HG03565 (cell line): ENCODE results near the gene HBM.
"Not testable (repeated sequence)": the region's sequence is repeated elsewhere in the genome, so short reads cannot be mapped to it uniquely, and the experiment has no call there.

Source experiments
- ATAC-seq: cut with Tn5 transposase; IDR thresholded peaks from one replicate; pipeline ENCODE4 v1.9.1; 2021; ENCODE audit warnings: mild to moderate bottlenecking, moderate library complexity; ENCODE audit not compliant: unreplicated experiment

The HBM gene

DNA sequence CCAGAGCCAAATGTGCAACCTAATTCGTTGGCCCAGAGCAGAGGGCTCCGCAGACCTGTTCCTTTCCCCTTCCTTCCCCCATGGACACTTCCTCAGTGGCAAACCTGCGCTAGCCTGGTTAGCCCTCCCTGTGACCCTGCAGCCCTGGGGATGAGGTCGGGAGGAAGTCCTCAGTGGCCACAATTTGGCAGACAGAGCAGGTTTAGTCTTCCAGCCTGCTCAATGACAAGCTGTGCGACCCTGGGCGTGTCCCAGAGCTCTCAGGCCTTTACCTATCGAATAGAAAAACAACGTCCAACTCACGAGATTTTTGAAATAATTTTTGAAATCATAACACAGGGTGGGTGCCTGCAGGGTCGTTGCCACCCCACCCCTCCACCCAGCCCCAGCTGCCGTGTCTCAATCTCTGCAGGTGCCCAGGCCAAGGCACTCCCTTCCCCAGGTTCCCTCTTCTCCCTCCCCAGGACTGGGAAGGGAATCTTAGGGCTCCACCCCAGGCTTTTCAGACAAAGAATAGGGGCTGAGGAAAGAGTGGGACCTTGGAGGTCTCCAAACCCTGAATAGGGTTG is 1.4 kb downstream of the HBM start:
- no peak for ATAC-seq

- ATAC-seq, result no peak
These were observed 2.6 kb downstream of the HBM start for GRCh38 chr16:168424-168823.

GRCh38 chr16:169014-169413 is 3.2 kb downstream of the HBM start:
- no peak for ATAC-seq

DNA sequence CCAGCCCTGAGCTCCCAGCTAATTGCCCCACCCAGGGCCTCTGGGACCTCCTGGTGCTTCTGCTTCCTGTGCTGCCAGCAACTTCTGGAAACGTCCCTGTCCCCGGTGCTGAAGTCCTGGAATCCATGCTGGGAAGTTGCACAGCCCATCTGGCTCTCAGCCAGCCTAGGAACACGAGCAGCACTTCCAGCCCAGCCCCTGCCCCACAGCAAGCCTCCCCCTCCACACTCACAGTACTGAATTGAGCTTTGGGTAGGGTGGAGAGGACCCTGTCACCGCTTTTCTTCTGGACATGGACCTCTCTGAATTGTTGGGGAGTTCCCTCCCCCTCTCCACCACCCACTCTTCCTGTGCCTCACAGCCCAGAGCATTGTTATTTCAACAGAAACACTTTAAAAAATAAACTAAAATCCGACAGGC is 4.3 kb downstream of the HBM start:
- ATAC-seq, result not testable (repeated sequence)

DNA sequence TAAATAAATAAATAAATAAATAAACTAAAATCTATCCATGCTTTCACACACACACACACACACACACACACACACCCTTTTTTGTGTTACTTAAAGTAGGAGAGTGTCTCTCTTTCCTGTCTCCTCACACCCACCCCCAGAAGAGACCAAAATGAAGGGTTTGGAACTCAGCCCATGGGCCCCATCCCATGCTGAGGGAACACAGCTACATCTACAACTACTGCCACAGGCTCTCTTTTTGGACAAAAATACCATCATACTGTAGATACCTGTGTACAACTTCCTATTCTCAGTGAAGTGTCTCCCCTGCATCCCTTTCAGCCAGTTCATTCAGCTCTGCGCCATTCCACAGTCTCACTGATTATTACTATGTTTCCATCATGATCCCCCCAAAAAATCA is 5.0 kb downstream of the HBM start:
- no peak for ATAC-seq

DNA sequence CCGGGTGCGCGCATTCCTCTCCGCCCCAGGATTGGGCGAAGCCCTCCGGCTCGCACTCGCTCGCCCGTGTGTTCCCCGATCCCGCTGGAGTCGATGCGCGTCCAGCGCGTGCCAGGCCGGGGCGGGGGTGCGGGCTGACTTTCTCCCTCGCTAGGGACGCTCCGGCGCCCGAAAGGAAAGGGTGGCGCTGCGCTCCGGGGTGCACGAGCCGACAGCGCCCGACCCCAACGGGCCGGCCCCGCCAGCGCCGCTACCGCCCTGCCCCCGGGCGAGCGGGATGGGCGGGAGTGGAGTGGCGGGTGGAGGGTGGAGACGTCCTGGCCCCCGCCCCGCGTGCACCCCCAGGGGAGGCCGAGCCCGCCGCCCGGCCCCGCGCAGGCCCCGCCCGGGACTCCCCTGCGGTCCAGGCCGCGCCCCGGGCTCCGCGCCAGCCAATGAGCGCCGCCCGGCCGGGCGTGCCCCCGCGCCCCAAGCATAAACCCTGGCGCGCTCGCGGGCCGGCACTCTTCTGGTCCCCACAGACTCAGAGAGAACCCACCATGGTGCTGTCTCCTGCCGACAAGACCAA is 6.7 kb downstream of the HBM start, which contains the start of gene HBA2:
TSS of gene HBA2 (plus strand) at position 503 of the 568 bp plus-strand sequence. CDS start at position 540, 37 bp downstream.
- not testable (repeated sequence) for ATAC-seq

- ATAC-seq, result not testable (repeated sequence)
These were observed 7.6 kb downstream of the HBM start for GRCh38 chr16:173211-173854.

DNA sequence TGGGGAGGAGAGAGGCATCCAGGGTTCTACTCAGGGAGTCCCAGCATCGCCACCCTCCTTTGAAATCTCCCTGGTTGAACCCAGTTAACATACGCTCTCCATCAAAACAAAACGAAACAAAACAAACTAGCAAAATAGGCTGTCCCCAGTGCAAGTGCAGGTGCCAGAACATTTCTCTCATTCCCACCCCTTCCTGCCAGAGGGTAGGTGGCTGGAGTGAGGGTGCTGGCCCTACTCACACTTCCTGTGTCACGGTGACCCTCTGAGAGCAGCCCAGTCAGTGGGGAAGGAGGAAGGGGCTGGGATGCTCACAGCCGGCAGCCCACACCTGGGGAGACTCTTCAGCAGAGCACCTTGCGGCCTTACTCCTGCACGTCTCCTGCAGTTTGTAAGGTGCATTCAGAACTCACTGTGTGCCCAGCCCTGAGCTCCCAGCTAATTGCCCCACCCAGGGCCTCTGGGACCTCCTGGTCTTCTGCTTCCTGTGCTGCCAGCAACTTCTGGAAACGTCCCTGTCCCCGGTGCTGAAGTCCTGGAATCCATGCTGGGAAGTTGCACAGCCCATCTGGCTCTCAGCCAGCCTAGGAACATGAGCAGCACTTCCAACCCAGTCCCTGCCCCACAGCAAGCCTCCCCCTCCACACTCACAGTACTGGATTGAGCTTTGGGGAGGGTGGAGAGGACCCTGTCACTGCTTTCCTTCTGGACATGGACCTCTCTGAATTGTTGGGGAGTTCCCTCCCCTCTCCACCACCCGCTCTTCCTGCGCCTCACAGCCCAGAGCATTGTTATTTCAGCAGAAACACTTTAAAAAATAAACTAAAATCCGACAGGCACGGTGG is 8.4 kb downstream of the HBM start:
- ATAC-seq, result not testable (repeated sequence)

- no peak for ATAC-seq
These were observed 9.5 kb downstream of the HBM start for GRCh38 chr16:175011-175949.

- not testable (repeated sequence) for ATAC-seq
These were observed 10.2 kb downstream of the HBM start for GRCh38 chr16:176006-176405.

GRCh38 chr16:176477-177382 is 11.0 kb downstream of the HBM start, which contains the start of gene HBA1:
HBA1 (plus strand) TSS chr16:176680; CDS start chr16:176717, 37 bp downstream.
- ATAC-seq, result not testable (repeated sequence)

- no peak for ATAC-seq
These were observed 11.6 kb downstream of the HBM start for GRCh38 chr16:177394-177822.

DNA sequence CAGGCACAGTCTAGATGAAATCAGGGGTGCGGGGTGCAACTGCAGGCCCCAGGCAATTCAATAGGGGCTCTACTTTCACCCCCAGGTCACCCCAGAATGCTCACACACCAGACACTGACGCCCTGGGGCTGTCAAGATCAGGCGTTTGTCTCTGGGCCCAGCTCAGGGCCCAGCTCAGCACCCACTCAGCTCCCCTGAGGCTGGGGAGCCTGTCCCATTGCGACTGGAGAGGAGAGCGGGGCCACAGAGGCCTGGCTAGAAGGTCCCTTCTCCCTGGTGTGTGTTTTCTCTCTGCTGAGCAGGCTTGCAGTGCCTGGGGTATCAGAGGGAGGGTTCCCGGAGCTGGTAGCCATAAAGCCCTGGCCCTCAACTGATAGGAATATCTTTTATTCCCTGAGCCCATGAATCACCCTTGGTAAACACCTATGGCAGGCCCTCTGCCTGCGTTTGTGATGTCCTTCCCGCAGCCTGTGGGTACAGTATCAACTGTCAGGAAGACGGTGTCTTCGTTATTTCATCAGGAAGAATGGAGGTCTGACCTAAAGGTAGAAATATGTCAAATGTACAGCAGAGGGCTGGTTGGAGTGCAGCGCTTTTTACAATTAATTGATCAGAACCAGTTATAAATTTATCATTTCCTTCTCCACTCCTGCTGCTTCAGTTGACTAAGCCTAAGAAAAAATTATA is 12.3 kb downstream of the HBM start:
- no peak for ATAC-seq

- ATAC-seq, result no peak
These were observed 12.9 kb downstream of the HBM start for GRCh38 chr16:178668-179015.

DNA sequence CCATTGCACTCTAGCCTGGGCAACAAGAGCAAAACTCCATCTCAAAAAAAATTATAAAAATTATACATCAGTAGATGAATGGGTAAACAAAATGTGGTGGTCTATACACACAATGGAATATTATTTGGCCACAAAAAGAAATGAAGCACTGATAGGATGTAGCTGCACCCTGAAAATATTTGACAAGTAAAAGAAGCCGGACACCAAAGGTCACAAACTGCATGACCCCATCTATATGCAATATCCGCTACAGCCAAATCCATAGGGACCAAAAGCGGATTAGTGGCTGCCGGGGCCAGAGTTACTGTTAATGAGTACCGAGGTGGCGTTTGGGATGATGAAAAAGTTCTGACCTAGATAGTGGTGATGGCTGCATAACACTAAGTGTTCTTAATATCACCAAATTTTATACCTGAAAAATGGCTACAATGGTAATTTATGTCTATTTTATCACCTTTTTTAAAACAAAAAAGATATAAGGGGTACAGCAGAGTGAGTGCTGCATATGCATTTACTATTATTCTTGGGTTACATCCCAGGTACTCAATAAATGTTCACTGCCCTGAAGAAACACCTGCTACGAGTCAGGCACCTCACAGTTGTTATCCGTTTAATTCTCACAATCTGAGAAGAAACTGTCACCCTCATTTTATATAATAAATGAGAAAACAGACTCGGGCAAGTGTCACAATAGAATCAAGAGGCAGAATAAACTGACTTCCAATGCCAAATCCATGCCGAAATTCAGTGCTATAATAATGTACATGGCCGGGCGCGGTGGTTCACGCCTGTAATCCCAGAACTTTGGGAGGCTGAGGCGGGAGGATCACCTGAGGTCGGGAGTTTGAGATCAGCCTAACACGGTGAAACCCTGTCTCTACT is 13.7 kb downstream of the HBM start:
- no peak for ATAC-seq

DNA sequence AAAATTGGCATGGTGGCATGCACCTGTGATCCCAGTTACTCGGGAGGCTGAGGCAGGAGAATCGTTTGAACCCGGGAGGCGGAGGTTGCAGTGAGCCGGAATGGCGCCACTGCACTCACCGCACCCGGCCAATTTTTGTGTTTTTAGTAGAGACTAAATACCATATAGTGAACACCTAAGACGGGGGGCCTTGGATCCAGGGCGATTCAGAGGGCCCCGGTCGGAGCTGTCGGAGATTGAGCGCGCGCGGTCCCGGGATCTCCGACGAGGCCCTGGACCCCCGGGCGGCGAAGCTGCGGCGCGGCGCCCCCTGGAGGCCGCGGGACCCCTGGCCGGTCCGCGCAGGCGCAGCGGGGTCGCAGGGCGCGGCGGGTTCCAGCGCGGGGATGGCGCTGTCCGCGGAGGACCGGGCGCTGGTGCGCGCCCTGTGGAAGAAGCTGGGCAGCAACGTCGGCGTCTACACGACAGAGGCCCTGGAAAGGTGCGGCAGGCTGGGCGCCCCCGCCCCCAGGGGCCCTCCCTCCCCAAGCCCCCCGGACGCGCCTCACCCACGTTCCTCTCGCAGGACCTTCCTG is 14.4 kb downstream of the HBM start, which contains the start of gene HBQ1:
TSS of gene HBQ1 (plus strand) at position 359 of the 575 bp plus-strand sequence. CDS start at position 387, 28 bp downstream.
- ATAC-seq, result no peak
